ENCODE data around the gene GNB1.

The GNB1 gene

DNA sequence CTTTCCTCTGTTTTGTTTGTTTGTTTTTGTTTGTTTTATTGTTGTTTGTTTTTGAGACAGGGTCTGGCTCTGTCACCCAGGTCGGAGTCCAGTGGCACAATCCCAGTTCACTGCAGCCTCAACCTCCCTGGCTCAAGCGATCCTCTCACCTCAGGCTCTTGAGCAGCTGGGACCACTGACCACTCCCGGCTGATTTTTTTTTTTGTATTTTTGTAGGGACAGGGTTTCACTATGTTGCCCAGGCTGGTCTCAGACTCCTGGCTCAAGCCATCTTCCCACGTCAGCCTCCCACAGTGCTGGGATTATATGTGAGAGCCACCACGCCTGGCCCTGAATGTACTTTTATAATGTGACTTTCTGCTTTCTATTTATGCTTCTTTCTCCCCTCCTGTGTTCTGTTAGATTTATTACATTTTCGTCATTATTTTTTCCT, 19.2 kb upstream of the GNB1 start:
- peak overlapping the region; percentile 82 for H3K27ac ChIP-seq

DNA sequence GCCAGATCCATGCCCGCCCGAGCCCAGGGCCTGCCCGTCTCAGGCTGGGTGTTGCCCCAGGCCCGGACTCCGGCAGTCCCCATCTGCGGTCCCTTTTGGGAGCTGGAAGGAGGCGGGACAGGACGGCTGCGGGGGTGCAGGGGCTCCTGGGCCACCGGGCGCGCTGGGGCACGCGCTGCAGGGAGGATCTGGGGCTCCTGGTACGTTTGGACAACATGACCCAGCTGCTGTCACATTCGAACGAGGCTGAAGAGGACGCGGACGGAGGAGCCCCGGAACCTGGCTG, 17.6 kb upstream of the GNB1 start:
- TF ChIP-seq CTCF (conservative IDR thresholded peaks at IDR 0.05), result no peak
- H3K27ac ChIP-seq, result peak overlapping the region; percentile 82

More for the DNA sequence above, 19.2 kb upstream of the GNB1 start:
- no peak for TF ChIP-seq CTCF (conservative IDR thresholded peaks at IDR 0.05)

DNA sequence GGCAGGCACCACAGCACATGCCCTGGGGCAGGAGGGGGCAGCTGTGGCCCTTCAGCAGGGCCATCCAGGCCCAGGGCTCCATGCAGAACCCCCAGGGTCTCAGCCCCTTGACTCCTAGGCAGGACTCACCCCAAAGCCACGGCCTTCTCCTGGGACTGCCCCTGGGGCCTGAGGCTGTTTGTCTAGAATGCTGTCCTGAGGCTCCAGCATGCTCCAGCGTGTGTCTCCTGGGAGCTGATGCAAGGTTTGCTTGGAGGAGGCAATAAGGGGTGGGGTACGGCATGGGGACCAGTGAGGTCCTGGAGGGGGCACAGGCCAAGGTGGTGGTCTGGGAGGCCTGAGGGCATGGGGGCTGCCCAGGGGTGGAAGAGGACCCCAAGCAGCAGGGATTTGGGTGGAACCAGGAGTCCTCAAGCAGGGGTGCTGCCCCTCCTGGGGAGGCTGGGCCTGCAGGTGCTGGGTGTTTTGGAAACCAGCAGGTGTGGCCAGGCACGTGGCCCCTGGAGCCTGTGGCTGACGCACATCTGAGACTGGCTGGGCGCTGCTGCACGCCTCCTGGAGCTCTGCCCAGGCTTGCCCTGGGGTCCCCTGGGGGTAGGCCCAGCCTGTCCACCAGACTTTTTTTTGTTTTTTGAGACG, 16.3 kb upstream of the GNB1 start:
- H3K27ac ChIP-seq, result peak overlapping the region; percentile 82
- no peak for TF ChIP-seq CTCF (conservative IDR thresholded peaks at IDR 0.05)

- TF ChIP-seq CTCF (conservative IDR thresholded peaks at IDR 0.05), result peak; percentile 99
- H3K27ac ChIP-seq, result peak overlapping the region; percentile 82
Observed at GRCh38 chr1:1906185-1907097, 15.6 kb upstream of the GNB1 start.

GRCh38 chr1:1903224-1903623, 12.3 kb upstream of the GNB1 start:
- no peak for TF ChIP-seq CTCF (conservative IDR thresholded peaks at IDR 0.05)
- H3K27ac ChIP-seq, result no peak overlapping the region

GRCh38 chr1:1901641-1902294, 10.9 kb upstream of the GNB1 start:
- TF ChIP-seq CTCF (conservative IDR thresholded peaks at IDR 0.05), result no peak
- H3K27ac ChIP-seq, result no peak overlapping the region

All from VCaP (cell line).